H7 (cell line): ENCODE data around the gene ERAP2. TPM values are rescaled to one million over a fixed set of nuclear protein-coding genes. Genes with fewer than 3 reads are reported as not detected.
"Not testable (repeated sequence)": the region's sequence is repeated elsewhere in the genome, so short reads cannot be mapped to it uniquely, and the experiment has no call there.

Experiments used
- DNase-seq: peaks from one replicate; pipeline ENCODE4 v3.0.0; 2012
- H3K27me3 ChIP-seq: 2 replicates; pipeline ENCODE4 v1.6.0; 2011; ENCODE audit warnings: mild to moderate bottlenecking, low read length; ENCODE audit not compliant: control insufficient read depth, insufficient read depth
- H3K36me3 ChIP-seq: replicated peaks from 2 replicates; pipeline ENCODE4 v1.5.1; 2011; ENCODE audit warnings: low read length; ENCODE audit not compliant: control insufficient read depth, insufficient read depth
- H3K4me3 ChIP-seq: 2 replicates; pipeline ENCODE4 v1.5.1; 2011; ENCODE audit warnings: low read depth, mild to moderate bottlenecking, control low read depth, low read length, moderate library complexity; ENCODE audit not compliant: insufficient read depth
- total RNA-seq: library from RNA; depleted of rRNA; stranded (reverse); fragments of >200 nt; shearing (Covaris generic); gene quantifications from 2 replicates; pipeline ENCODE4 v1.2.3, GENCODE V29; 2014

The ERAP2 gene
- total RNA-seq, 1 experiment from 2014 or later: not detected

DNA sequence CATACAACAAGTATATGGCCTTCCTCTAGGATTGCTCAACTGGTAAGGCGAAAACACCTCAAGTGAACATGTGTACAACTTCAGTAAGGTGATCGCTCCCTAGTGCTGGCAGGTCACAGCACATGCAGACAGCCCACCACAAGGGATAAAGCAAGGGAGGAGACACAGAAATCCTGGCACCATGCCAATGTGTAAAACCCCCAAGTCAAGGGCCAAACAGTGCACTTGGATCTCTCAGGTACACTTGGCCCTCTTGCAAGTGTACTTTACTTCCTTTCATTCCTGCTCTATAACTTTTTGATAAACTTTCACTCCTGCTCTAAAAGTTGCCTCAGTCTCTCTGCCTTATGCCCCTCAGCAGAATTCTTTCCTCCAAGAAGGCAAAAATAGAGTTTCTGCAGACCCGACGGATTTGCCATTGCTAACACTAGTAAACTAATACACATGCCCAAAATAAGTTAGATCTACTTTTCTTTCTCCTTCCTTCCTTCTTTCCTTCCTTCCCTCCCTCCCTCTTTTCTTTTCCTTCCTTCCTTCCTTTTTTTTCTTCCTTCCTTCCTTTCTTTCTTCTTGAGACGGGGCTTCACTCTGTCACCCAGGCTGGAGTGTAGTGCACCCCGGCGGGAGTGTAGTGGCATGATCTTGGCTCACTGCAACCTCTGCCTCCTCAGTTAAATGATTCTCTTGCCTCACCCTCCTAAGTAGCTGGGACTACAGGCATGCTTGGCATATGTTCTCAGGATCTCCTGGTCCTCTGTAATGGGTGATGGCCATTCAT lies 52.8 kb downstream of the ERAP2 start:
- Histone ChIP-seq H3K27me3 (no peaks in the 10 kb centered on the region), H3K4me3 (no peak overlapping the region), H3K36me3 (no peaks in the 10 kb centered on the region)
- DNase-seq: no peak

DNA sequence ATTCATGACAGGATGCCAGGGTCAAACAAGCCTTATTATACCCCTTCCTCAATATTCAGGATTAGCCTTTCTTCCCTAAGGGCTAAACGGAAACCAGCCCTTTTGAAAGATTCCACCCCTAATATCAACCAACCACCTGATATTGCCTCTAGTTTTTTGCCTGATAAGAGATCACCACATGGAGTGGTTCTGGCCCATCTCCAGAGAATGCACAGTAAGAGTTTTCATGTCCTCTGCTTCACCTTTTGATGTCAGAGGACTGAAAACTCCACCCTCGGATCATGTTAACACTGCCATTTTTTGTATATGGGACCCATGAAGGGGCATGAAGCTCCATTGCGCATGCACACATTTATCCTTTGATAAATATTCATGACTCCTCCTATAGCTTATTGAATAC lies 53.8 kb downstream of the ERAP2 start:
- H3K4me3 ChIP-seq: no peak overlapping the region
- no peak for DNase-seq
- H3K27me3 ChIP-seq: no peaks in the 10 kb centered on the region
- H3K36me3 ChIP-seq: no peaks in the 10 kb centered on the region

DNA sequence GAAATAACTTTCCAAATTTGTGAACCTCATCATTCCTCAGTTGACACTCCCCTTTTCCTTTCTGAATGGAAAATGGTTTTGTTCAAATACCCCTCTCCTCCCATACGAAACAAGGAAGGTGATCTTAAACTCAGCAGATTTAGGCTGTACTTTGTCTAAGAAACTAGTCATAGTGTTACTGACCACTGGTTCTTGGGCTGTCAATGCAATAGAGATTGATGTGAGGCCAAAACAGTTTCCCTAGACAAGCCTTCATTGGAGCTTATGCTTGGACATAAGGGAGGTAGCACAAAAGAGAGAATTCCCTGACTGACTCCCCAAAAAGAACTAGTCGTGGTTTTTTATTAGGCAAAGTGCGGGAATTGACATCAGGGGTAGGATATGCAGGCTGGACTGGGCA lies 54.3 kb downstream of the ERAP2 start:
- Histone ChIP-seq H3K4me3 (no peak overlapping the region), H3K36me3 (no peaks in the 10 kb centered on the region), H3K27me3 (no peaks in the 10 kb centered on the region)
- DNase-seq: no peak

GRCh38 chr5:96931037-96931436 lies 54.7 kb downstream of the ERAP2 start:
- DNase-seq, H3K4me3 ChIP-seq, H3K36me3 ChIP-seq, H3K27me3 ChIP-seq: not testable (repeated sequence)

- DNase-seq: no peak
- peaks cover under 1% of the 10 kb centered on the region; the same call in 1 of the 2 replicates for H3K27me3 ChIP-seq
- H3K4me3 ChIP-seq: no peak overlapping the region
- H3K36me3 ChIP-seq: no peaks in the 10 kb centered on the region
Observed at GRCh38 chr5:96931605-96932004, 55.3 kb downstream of the ERAP2 start.

GRCh38 chr5:96932026-96932425 lies 55.7 kb downstream of the ERAP2 start:
- H3K4me3 ChIP-seq: no peak overlapping the region
- H3K36me3 ChIP-seq: no peaks in the 10 kb centered on the region
- peaks cover 5% of the 10 kb centered on the region for H3K27me3 ChIP-seq
- no peak for DNase-seq

- no peak for DNase-seq
- no peaks in the 10 kb centered on the region for H3K36me3 ChIP-seq
- peak overlapping the region; percentile 91 for H3K4me3 ChIP-seq
- peaks cover 10% of the 10 kb centered on the region for H3K27me3 ChIP-seq
Observed at GRCh38 chr5:96933764-96934707, 57.7 kb downstream of the ERAP2 start.

DNA sequence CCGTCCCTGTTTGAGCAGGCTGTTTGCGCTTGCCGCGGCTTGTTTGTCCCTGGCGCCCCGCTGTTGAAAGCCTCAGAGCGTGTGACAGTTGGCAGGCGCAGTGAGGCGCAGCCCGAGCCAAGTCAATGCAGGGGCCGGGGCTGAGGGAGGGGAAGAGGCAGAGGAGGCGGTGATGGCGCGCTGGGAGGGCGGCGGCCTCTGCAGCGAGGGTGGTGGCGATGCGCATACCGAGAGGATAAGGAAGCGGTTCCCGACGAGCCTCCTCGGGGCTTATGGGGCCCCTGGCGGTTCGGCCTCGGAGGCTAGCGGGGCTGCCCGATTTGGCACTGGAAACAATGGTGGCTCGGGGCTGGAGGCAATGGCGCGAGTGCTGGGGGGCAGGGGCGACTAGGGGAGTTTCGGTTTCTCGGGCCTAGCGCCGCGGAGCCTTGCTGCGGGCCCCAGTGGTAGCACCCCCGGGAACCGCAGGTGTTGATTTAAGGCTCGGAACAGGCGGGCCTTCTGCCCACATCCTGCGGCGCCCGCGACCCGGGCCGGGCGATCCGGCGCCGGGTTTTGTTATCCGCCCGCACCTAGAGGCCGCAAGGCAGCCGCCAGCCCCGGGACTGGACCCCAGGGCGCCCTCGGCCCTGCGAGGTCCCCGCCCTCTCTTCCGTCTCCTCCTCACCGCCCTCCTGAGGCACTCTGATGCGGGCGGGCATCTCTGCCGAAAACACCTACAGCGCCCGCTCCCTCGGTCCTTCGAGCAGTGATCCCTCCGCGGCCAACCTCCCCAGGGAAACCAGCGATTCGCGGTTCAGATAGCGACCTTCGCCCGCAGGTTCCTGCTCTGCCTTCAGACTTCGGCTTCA lies 58.6 kb downstream of the ERAP2 start:
- H3K4me3 ChIP-seq: peak overlapping the region; percentile 91
- H3K27me3 ChIP-seq: peaks cover 10% of the 10 kb centered on the region
- peak; percentile 88 for DNase-seq
- H3K36me3 ChIP-seq: no peaks in the 10 kb centered on the region

DNA sequence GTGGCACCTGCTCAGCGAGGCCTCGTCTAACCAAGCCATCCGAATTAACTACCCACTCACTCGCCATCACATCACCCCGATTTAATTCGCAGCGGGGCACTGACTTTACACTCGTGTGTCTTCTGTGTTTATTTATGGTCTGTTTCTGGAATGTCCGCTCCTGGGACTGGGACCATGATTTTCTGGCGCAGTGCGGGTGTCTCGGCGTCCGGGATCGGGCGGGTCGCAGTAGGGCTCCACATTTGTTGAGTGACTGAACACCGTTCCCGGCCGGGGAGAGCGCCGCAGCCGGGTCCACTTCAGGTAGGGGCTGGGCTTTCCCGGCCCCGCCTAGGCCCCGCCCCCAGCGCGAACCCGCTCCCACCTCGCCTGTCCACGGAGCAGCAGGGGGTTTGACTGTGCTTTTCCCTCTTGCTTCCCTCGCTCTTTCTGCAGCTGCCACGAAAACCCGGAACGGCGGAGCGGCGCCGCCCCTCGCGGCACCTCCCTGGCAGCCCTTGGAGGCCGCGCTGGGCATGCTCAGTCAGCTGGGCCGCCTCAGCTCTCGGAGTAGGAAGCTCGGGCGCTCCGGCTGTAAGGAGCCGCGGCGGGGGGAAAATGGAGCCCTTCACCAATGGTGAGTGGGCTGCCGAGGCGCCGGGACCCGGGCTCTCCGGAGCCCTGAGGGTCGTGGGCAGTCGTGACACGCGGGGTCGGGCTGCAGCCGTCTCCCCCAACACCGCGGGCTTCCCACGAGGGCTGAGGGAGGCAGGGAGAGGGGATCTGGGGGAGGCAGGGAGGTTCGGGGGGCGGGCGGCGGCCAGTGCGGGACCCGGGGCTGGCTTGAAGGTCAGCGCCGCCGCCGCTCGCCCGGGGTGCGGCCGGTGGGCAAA lies 59.5 kb downstream of the ERAP2 start, which contains the start of gene LNPEP:
Gene LNPEP, plus strand, starts transcription at position 522 of the 872 bp plus-strand sequence. Its CDS starts 76 bp downstream, at position 598.
- peak; percentile 92 for DNase-seq
- H3K4me3 ChIP-seq: peak within 1 kb of the TSS; percentile 91
- H3K36me3 ChIP-seq: no peaks in the 10 kb centered on the region
- H3K27me3 ChIP-seq: peaks cover 10% of the 10 kb centered on the region

DNA sequence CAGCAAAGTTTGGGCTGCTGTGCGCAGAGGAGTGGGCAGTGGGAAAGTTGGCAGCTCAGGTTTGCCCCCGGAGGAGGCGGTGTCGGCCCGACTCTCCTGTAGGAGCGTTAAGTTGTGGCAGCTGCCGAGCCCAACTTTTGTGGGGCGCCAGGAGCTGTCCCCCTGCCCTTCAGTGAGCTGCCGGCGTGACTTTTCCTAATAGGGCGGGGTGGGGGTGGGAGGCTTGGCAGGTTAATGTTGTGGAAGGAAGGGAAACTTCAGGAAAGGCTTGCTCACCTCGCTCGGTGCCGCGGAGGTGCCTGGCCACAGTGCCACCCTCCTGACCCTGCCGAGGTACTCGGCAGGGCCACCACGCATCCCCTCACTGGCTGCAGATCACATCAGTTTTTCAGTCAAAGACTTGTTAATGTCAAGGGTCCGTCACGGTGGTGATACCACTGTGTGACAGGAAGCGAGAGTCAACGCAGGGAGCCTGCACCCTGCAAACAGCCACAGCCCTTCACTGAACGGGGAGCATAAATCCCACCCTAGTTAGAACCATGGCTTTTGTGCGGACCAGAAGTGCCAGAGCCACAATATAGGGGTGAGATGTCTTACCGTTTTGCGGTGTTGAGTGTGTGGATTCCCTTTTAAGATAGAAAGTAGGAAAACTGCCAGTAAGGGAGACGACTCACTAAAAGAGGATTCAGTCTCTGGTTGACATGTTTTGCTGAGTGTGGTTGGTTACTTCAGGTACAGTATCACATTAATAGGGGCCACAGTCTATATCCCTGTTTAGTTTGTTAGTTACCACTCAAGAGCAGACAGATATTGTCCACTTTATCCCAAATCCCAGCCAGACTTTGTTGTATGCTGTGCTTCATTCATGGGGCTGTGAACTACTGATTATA lies 60.4 kb downstream of the ERAP2 start:
- peaks cover 10% of the 10 kb centered on the region for H3K27me3 ChIP-seq
- peak; percentile 52 for DNase-seq
- H3K4me3 ChIP-seq: peak overlapping the region; percentile 91
- no peaks in the 10 kb centered on the region for H3K36me3 ChIP-seq

DNA sequence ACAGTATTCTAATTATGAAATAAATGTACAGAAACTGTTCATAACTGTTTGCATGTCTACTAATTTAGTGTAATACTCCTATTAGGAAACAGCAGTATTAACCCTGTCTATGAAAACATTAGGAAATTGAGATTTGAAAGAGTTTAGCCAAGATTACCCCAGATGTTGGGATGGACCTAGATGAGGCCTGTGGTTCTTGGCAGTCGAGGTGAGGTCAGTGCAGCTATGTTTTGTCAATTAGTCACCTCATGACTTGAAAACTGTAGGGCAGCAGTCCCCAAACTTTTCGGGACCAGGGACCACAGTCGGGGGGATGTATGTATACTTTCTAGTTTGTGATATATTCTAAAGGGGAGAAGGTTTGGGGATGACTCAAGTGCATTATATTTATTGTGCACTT lies 64.3 kb downstream of the ERAP2 start:
- Histone ChIP-seq H3K27me3 (peaks cover 10% of the 10 kb centered on the region), H3K4me3 (no peak overlapping the region), H3K36me3 (no peaks in the 10 kb centered on the region)
- no peak for DNase-seq

GRCh38 chr5:96941140-96941539 lies 64.8 kb downstream of the ERAP2 start:
- Histone ChIP-seq H3K27me3 (peaks cover 10% of the 10 kb centered on the region), H3K4me3 (no peak overlapping the region), H3K36me3 (no peaks in the 10 kb centered on the region)
- no peak for DNase-seq

- peaks cover 4% of the 10 kb centered on the region for H3K27me3 ChIP-seq
- no peak overlapping the region for H3K4me3 ChIP-seq
- no peak for DNase-seq
- no peaks in the 10 kb centered on the region for H3K36me3 ChIP-seq
Observed at GRCh38 chr5:96942078-96942477, 65.8 kb downstream of the ERAP2 start.
